K562 (cell line): Measurements from ENCODE around the gene KCNB1. TPM values are rescaled to one million over a fixed set of nuclear protein-coding genes. Genes with fewer than 3 reads are reported as not detected.

Source experiments
- EHMT2 ChIP-seq: fragments of 450-650 bp; IDR thresholded peaks from 2 replicates; pipeline ENCODE4 v1.6.1; 2018; ENCODE audit warnings: antibody characterized with exemption
- HBP1 ChIP-seq: fragments of 450-650 bp; formaldehyde crosslinking; IDR thresholded peaks from 2 replicates; pipeline ENCODE4 v1.4.0; 2022; ENCODE audit warnings: missing genetic modification characterization
- HOXB6 ChIP-seq: fragments of 250-450 bp; sonication (Bioruptor Pico); IDR thresholded peaks from 2 replicates; pipeline ENCODE4 v1.5.1; 2022; ENCODE audit warnings: mild to moderate bottlenecking, borderline replicate concordance
- MEF2A ChIP-seq: IDR thresholded peaks from 2 replicates; pipeline ENCODE4 v1.6.1; 2011; ENCODE audit warnings: low read depth, mild to moderate bottlenecking, low read length, moderate library complexity; ENCODE audit not compliant: control insufficient read depth
- PRMT5 ChIP-seq: sonication (generic); formaldehyde crosslinking; IDR thresholded peaks from 2 replicates; pipeline ENCODE4 v1.5.0; 2020; ENCODE audit warnings: missing genetic modification reagents
- RAD51 ChIP-seq: fragments of 450-650 bp; IDR thresholded peaks from 2 replicates; pipeline ENCODE4 v1.7.1; 2016; ENCODE audit warnings: low read depth, mild to moderate bottlenecking, borderline replicate concordance
- SMARCE1 ChIP-seq: fragments of 450-650 bp; IDR thresholded peaks from 2 replicates; pipeline ENCODE4 v1.7.1; 2016; ENCODE audit warnings: mild to moderate bottlenecking
- ZBTB40 ChIP-seq, 2 experiments: fragments of 450-650 bp in 1 of 2; sonication (generic) in 1 of 2; formaldehyde crosslinking in 1 of 2; IDR thresholded peaks; 2 replicates each; pipeline versions ENCODE4 v1.7.1 to v1.9.0; 2016 to 2022; ENCODE audit warnings: inconsistent platforms in 1 of 2, mild to moderate bottlenecking in 1 of 2, missing genetic modification reagents in 1 of 2
- ZC3H8 ChIP-seq: fragments of 450-650 bp; IDR thresholded peaks from 2 replicates; pipeline ENCODE4 v1.6.1; 2017
- polyA plus RNA-seq, 8 experiments: library from polyadenylated mRNA; depleted of rRNA in 4 of 8; stranded (reverse) in 5 of 8; unstranded in 3 of 8; fragments of >200 nt; fragmentation: Nextera tagmentation in 2 of 8; fragmentation: Illumina TruSeq in 1 of 8; extraction: Ambion mirVana in 2 of 8; extraction: Trizol in 1 of 8; gene quantifications; 2 replicates each; pipeline versions ENCODE4 v1.2.1 to v1.2.3, GENCODE V29; 2011 to 2014; ENCODE audit warnings: inconsistent platforms in 1 of 8, missing spikeins in 1 of 8
- total RNA-seq, 7 experiments: library from RNA; depleted of rRNA in 6 of 7; stranded (reverse); fragments of >200 nt in 6 of 7; fragmentation: Illumina TruSeq in 2 of 7; extraction: Trizol in 2 of 7; gene quantifications; 2 replicates each; pipeline versions ENCODE4 v1.2.1 to v1.2.3, GENCODE V29; 2011 to 2021; ENCODE audit warnings: low replicate concordance in 1 of 7
- TF ChIP-seq, protein P1 (sequence below), 2 experiments: fragments of 150-350 bp in 1 of 2; IDR thresholded peaks; 2 replicates each; pipeline ENCODE4 v1.6.1; 2012 to 2016; ENCODE audit warnings: low read depth in 2 of 2, low read length in 2 of 2, mild to moderate bottlenecking in 1 of 2, moderate library complexity in 1 of 2

The KCNB1 gene
- total and polyA plus RNA-seq, 9 of the 15 experiments (the other 6 are each of a cell fraction or from before 2014, with no cell fraction given): 0.01 to 0.06 TPM; not detected in 7

DNA sequence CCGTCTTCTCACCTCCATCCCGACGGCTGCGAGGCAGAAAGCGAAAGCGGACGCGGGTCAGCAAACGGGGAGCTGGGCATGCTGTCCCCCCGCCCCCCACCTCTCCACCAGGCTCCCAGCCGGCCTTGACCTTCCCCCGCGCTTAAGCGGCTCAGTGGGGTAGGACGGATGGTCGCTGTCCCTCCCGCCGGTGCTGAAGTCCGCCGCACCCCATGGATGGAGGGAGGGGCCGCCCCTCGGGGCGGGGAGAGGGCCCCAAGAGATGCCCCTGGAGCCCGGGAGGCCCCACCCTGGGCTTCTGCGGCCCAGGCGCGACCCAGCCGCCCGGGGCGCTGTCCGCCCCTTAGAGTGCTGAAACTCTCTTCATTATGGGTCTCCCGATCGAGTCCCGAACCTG is at the start of gene KCNB1 (continued):
- TF ChIP-seq ZBTB40 (IDR thresholded peaks at IDR 0.05): no peak
- no peak; the same call in 1 of the 2 replicates for TF ChIP-seq ZBTB40 (CRISPR knock-in tag; IDR thresholded peaks at IDR 0.05)
- TF ChIP-seq PRMT5: peak; percentile 76
- TF ChIP-seq HBP1 (CRISPR knock-in tag): no peak
- TF ChIP-seq HOXB6: no peak
- TF ChIP-seq EHMT2: peak; percentile 97
- no peak for TF ChIP-seq MEF2A
- no peak for TF ChIP-seq RAD51
- no peak for TF ChIP-seq ZC3H8
- TF ChIP-seq, protein P1, sequence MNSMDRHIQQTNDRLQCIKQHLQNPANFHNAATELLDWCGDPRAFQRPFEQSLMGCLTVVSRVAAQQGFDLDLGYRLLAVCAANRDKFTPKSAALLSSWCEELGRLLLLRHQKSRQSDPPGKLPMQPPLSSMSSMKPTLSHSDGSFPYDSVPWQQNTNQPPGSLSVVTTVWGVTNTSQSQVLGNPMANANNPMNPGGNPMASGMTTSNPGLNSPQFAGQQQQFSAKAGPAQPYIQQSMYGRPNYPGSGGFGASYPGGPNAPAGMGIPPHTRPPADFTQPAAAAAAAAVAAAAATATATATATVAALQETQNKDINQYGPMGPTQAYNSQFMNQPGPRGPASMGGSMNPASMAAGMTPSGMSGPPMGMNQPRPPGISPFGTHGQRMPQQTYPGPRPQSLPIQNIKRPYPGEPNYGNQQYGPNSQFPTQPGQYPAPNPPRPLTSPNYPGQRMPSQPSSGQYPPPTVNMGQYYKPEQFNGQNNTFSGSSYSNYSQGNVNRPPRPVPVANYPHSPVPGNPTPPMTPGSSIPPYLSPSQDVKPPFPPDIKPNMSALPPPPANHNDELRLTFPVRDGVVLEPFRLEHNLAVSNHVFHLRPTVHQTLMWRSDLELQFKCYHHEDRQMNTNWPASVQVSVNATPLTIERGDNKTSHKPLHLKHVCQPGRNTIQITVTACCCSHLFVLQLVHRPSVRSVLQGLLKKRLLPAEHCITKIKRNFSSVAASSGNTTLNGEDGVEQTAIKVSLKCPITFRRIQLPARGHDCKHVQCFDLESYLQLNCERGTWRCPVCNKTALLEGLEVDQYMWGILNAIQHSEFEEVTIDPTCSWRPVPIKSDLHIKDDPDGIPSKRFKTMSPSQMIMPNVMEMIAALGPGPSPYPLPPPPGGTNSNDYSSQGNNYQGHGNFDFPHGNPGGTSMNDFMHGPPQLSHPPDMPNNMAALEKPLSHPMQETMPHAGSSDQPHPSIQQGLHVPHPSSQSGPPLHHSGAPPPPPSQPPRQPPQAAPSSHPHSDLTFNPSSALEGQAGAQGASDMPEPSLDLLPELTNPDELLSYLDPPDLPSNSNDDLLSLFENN (IDR thresholded peaks at IDR 0.05; ENCODE audit: low read depth in 2 of 2, low read length in 2 of 2): no peak
- no peak for TF ChIP-seq SMARCE1
